Body of pancreas (tissue), 4 donors: ENCODE results near the gene GABRP.

Source experiments
- POLR2A ChIP-seq, 3 donors: fragments of 450-650 bp; IDR thresholded peaks; one replicate each; pipeline ENCODE4 v1.6.1; 2016; ENCODE audit warnings: antibody characterized with exemption in 3 of 3, mild to moderate bottlenecking in 2 of 3
- TF ChIP-seq, protein P1 (sequence below), 7 experiments: fragments of 450-650 bp in 4 of 7; fragments of 200-600 bp in 3 of 7; sonication (generic) in 3 of 7; IDR thresholded peaks; one replicate each; pipeline ENCODE4 v1.5.1; 2016 to 2019; ENCODE audit warnings: antibody characterized with exemption in 7 of 7

DNA sequence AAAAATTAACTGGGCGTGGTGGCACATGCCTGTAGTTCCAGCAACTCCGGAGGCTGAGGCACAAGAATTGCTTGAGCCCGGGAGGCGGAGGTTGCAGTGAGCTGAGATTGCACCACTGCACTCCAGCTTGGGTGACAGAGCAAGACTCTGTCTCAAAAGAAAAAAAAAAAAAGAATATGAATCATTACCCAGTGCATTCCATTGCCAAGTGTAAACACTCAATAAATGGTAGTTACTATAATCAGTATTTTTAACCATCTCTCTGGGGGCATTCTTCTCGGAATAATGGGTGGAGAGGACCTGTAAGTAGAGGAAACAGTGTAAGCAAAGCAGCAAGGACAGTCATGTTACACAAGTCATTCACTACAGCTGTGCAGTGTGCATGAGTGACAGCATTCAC, 64.5 kb downstream of the GABRP start:
- TF ChIP-seq, protein P1, sequence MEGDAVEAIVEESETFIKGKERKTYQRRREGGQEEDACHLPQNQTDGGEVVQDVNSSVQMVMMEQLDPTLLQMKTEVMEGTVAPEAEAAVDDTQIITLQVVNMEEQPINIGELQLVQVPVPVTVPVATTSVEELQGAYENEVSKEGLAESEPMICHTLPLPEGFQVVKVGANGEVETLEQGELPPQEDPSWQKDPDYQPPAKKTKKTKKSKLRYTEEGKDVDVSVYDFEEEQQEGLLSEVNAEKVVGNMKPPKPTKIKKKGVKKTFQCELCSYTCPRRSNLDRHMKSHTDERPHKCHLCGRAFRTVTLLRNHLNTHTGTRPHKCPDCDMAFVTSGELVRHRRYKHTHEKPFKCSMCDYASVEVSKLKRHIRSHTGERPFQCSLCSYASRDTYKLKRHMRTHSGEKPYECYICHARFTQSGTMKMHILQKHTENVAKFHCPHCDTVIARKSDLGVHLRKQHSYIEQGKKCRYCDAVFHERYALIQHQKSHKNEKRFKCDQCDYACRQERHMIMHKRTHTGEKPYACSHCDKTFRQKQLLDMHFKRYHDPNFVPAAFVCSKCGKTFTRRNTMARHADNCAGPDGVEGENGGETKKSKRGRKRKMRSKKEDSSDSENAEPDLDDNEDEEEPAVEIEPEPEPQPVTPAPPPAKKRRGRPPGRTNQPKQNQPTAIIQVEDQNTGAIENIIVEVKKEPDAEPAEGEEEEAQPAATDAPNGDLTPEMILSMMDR (IDR thresholded peaks at IDR 0.05), result no peak
- no peak for TF ChIP-seq POLR2A (IDR thresholded peaks at IDR 0.05)
